K562 (cell line): ENCODE data around the gene POLR2L.

Experiments used
- BHLHE40 ChIP-seq: IDR thresholded peaks from 2 replicates; pipeline ENCODE4 v1.6.1; 2011; ENCODE audit warnings: low read length, improper control_type of control experiment
- CBX5 ChIP-seq: IDR thresholded peaks from 2 replicates; pipeline ENCODE4 v1.6.1; 2014; ENCODE audit warnings: low read depth, borderline replicate concordance
- CBX8 ChIP-seq: fragments of 200-600 bp; sonication (generic); IDR thresholded peaks from 2 replicates; pipeline ENCODE4 v1.6.1; 2012; ENCODE audit warnings: borderline replicate concordance, mixed run types, low read depth, mild to moderate bottlenecking, moderate library complexity, mixed read lengths, low read length, control low read depth, inconsistent platforms; ENCODE audit not compliant: poor library complexity, severe bottlenecking; ENCODE audit errors: extremely low read depth
- JUN ChIP-seq, 2 experiments: sonication (generic) in 1 of 2; formaldehyde crosslinking in 1 of 2; IDR thresholded peaks; 2 replicates each; pipeline versions ENCODE4 v1.6.1 to v1.8.0; 2012 to 2022; ENCODE audit warnings: borderline replicate concordance in 2 of 2, mild to moderate bottlenecking in 2 of 2, improper control_type of control experiment in 1 of 2, low read depth in 1 of 2, low read length in 1 of 2, missing genetic modification reagents in 1 of 2
- RAD51 ChIP-seq: fragments of 450-650 bp; IDR thresholded peaks from 2 replicates; pipeline ENCODE4 v1.7.1; 2016; ENCODE audit warnings: low read depth, mild to moderate bottlenecking, borderline replicate concordance
- RBM39 ChIP-seq: fragments of 200-400 bp; formaldehyde crosslinking; optimal IDR thresholded peaks from 2 replicates; pipeline ENCODE3; 2018; ENCODE audit warnings: low read depth, low read length
- U2AF2 ChIP-seq: fragments of 200-400 bp; formaldehyde crosslinking; optimal IDR thresholded peaks from 2 replicates; pipeline ENCODE3; 2017; ENCODE audit warnings: low read depth, mild to moderate bottlenecking, low read length
- ZNF644 ChIP-seq: fragments of 200-800 bp; sonication (Bioruptor generic); IDR thresholded peaks from 2 replicates; pipeline ENCODE4 v1.6.1; 2016; ENCODE audit warnings: low read depth, missing genetic modification characterization, missing compliant biosample characterization
- TF ChIP-seq, protein P1 (sequence below), 3 experiments: IDR thresholded peaks in 2 of 3; conservative IDR thresholded peaks in 1 of 3; 2 replicates each; pipeline ENCODE4 v1.5.1; 2011 to 2012; ENCODE audit warnings: low read length in 3 of 3, mild to moderate bottlenecking in 3 of 3, control low read depth in 2 of 3, improper control_type of control experiment in 1 of 3, inconsistent platforms in 1 of 3, low read depth in 1 of 3, mixed read lengths in 1 of 3, moderate library complexity in 1 of 3; ENCODE audit not compliant: insufficient read depth in 2 of 3
- TF ChIP-seq, protein P2 (sequence below): IDR thresholded peaks from 3 replicates; pipeline ENCODE4 v1.6.1; 2011; ENCODE audit warnings: borderline replicate concordance, mild to moderate bottlenecking; ENCODE audit not compliant: insufficient read length, insufficient read depth
- TF ChIP-seq, protein P3 (sequence below): sonication (generic); formaldehyde crosslinking; IDR thresholded peaks from 2 replicates; pipeline ENCODE4 v1.8.0; 2022; ENCODE audit warnings: mild to moderate bottlenecking, low read depth, missing genetic modification reagents

DNA sequence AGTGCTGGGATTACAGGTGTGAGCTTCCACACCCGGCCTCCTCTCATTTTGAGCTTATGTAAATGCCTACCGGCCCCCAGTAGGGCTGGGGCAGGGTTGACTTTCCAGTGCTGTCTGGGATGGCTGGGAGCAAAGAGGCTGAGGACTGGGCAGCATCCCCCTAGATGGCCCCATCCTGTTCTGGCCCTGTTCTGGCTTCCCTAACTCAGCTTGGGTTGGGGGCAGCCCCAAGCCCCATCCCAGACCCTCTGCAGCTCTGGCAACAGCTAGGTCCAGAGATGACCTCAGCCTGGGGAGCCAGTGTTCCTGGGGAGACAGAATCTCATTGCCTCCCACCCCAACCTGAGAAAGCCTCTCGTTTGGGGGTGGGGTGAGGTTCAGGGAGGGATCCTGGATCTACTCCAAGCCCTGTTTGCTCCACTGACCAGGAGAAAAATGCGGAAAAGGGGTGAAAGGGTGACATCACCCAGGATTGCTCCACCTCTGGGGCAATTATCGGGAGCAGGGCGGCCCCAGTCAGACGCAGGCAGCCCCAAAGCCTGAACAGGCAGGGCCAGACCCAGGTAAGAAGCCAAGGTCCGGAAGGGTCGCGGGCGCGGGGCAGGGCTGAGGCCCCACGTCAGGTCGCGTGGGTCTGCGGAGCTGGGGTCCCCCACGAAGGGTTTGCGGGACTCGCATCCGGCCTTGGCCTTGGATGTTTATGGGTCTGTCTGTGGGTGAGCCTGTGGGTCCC, 23.8 kb downstream of the POLR2L start, which contains the start of gene PNPLA2:
- TF ChIP-seq, protein P1, sequence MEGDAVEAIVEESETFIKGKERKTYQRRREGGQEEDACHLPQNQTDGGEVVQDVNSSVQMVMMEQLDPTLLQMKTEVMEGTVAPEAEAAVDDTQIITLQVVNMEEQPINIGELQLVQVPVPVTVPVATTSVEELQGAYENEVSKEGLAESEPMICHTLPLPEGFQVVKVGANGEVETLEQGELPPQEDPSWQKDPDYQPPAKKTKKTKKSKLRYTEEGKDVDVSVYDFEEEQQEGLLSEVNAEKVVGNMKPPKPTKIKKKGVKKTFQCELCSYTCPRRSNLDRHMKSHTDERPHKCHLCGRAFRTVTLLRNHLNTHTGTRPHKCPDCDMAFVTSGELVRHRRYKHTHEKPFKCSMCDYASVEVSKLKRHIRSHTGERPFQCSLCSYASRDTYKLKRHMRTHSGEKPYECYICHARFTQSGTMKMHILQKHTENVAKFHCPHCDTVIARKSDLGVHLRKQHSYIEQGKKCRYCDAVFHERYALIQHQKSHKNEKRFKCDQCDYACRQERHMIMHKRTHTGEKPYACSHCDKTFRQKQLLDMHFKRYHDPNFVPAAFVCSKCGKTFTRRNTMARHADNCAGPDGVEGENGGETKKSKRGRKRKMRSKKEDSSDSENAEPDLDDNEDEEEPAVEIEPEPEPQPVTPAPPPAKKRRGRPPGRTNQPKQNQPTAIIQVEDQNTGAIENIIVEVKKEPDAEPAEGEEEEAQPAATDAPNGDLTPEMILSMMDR (IDR thresholded peaks at IDR 0.05 in 2 of 3, conservative IDR thresholded peaks at IDR 0.05 in 1 of 3; ENCODE audit: insufficient read depth in 2 of 3, low read depth in 1 of 3, low read length in 3 of 3): no peak
- TF ChIP-seq CBX8 (no peak), ZNF644 (tag) (no peak), BHLHE40 (no peak), RAD51 (no peak), CBX5 (no peak), RBM39 (no peak), U2AF2 (no peak), JUN (IDR thresholded peaks at IDR 0.05; ENCODE audit: borderline replicate concordance, low read depth, low read length) (no peak; the same call in 1 of the 2 replicates), JUN (CRISPR knock-in tag; IDR thresholded peaks at IDR 0.05; ENCODE audit: borderline replicate concordance) (peak; percentile 78; the same call in 1 of the 2 replicates)
- TF ChIP-seq, protein P2, sequence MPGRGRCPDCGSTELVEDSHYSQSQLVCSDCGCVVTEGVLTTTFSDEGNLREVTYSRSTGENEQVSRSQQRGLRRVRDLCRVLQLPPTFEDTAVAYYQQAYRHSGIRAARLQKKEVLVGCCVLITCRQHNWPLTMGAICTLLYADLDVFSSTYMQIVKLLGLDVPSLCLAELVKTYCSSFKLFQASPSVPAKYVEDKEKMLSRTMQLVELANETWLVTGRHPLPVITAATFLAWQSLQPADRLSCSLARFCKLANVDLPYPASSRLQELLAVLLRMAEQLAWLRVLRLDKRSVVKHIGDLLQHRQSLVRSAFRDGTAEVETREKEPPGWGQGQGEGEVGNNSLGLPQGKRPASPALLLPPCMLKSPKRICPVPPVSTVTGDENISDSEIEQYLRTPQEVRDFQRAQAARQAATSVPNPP: no peak
- TF ChIP-seq, protein P3, sequence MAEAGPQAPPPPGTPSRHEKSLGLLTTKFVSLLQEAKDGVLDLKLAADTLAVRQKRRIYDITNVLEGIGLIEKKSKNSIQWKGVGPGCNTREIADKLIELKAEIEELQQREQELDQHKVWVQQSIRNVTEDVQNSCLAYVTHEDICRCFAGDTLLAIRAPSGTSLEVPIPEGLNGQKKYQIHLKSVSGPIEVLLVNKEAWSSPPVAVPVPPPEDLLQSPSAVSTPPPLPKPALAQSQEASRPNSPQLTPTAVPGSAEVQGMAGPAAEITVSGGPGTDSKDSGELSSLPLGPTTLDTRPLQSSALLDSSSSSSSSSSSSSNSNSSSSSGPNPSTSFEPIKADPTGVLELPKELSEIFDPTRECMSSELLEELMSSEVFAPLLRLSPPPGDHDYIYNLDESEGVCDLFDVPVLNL (CRISPR knock-in tag): no peak
